Prostate gland (tissue), 2 donors: ENCODE measurements around the gene DYNC1H1. TPM values are rescaled to one million over a fixed set of nuclear protein-coding genes. Genes with fewer than 3 reads are reported as not detected.

ENCODE experiments used
- DNase-seq: peaks from one replicate; pipeline ENCODE4 v3.0.0-alpha.2; 2019; ENCODE audit warnings: low spot score
- H3K27ac ChIP-seq, 2 donors: fragments of 200-600 bp; sonication (generic); 2 replicates each; pipeline ENCODE4 v1.5.1; 2017 to 2019
- H3K27me3 ChIP-seq: fragments of 200-600 bp; sonication (generic); replicated peaks from 2 replicates; pipeline ENCODE4 v1.5.1; 2019; ENCODE audit not compliant: insufficient read depth
- H3K36me3 ChIP-seq, 2 donors: fragments of 200-600 bp; sonication (generic); 1 replicate in 1 of 2; 2 replicates in 1 of 2; pipeline versions ENCODE4 v1.5.1 to v1.8.1; 2017 to 2019
- H3K4me1 ChIP-seq: fragments of 200-600 bp; sonication (generic); replicated peaks from 2 replicates; pipeline ENCODE4 v1.5.1; 2019
- H3K4me3 ChIP-seq, 2 donors: fragments of 200-600 bp; sonication (generic); 2 replicates each; pipeline ENCODE4 v1.5.1; 2017 to 2019
- H3K9me3 ChIP-seq: fragments of 200-600 bp; sonication (generic); 2 replicates; pipeline ENCODE4 v1.5.1; 2017
- POLR2A ChIP-seq: fragments of 450-650 bp; IDR thresholded peaks from one replicate; pipeline ENCODE4 v1.6.1; 2016; ENCODE audit warnings: antibody characterized with exemption, mild to moderate bottlenecking
- POLR2AphosphoS5 ChIP-seq: sonication (generic); formaldehyde crosslinking; IDR thresholded peaks from one replicate; pipeline ENCODE4 v1.6.1; 2017; ENCODE audit warnings: antibody characterized with exemption
- WGBS: methylation state at CpG from one replicate; pipeline ENCODE4 v1.1.5; 2018; 5-methylcytosine and 5-hydroxymethylcytosine counted together
- intact Hi-C: fragments of 100-400 bp; cut with DNase I; formaldehyde crosslinking; loops from one replicate; pipeline ENCODE4 v1.14.2; 2022
- total RNA-seq, 2 donors: library from RNA; depleted of rRNA; stranded (reverse); fragments of >200 nt; gene quantifications; one replicate each; pipeline ENCODE4 v1.1.0, GENCODE V29; 2016
- TF ChIP-seq, protein P1 (sequence below), 4 experiments: fragments of 200-600 bp in 2 of 4; fragments of 450-650 bp in 2 of 4; sonication (generic) in 2 of 4; IDR thresholded peaks; 1 replicate in 3 of 4; 2 replicates in 1 of 4; pipeline ENCODE4 v1.5.1; 2016 to 2019; ENCODE audit warnings: antibody characterized with exemption in 4 of 4, mild to moderate bottlenecking in 2 of 4, moderate library complexity in 2 of 4

The DYNC1H1 gene
- total RNA-seq, 2 donors from 2014 or later = 366 to 616 TPM

DNA sequence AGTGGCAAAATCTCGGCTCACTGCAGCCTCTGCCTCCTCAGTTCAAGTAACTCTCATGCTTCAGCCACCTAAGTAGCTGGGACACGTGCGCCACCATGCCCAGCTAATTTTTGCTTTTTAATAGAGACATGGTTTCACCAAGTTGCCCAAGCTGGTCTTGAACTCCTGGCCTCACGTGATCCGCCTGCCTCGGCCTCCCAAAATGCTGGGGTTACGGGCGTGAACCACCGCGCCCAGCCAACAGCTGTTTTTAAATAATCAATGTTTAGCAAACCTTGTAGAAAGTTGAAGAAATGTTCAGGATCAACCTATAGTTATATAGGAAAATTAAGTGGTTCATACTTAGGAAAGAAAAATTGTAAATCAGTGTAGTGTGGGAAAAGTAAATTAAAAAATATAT, 128.4 kb downstream of the DYNC1H1 start:
- intact Hi-C loops = loop anchor here (10.0 kb wide), 1 partner anchor 388 kb away; no protein-coding TSS in a partner anchor
- WGBS = 91% methylated on average over 10 of the region's 10 CpGs
- Histone ChIP-seq H3K27me3 (no peaks in the 10 kb centered on the region), H3K27ac (no peak overlapping the region), H3K36me3 (no peaks in the 10 kb centered on the region), H3K4me1 (peaks cover 5% of the 10 kb centered on the region), H3K9me3 (no peaks in the 10 kb centered on the region), H3K4me3 (no peak overlapping the region)
- TF ChIP-seq, protein P1, sequence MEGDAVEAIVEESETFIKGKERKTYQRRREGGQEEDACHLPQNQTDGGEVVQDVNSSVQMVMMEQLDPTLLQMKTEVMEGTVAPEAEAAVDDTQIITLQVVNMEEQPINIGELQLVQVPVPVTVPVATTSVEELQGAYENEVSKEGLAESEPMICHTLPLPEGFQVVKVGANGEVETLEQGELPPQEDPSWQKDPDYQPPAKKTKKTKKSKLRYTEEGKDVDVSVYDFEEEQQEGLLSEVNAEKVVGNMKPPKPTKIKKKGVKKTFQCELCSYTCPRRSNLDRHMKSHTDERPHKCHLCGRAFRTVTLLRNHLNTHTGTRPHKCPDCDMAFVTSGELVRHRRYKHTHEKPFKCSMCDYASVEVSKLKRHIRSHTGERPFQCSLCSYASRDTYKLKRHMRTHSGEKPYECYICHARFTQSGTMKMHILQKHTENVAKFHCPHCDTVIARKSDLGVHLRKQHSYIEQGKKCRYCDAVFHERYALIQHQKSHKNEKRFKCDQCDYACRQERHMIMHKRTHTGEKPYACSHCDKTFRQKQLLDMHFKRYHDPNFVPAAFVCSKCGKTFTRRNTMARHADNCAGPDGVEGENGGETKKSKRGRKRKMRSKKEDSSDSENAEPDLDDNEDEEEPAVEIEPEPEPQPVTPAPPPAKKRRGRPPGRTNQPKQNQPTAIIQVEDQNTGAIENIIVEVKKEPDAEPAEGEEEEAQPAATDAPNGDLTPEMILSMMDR (IDR thresholded peaks at IDR 0.05) = no peak
- TF ChIP-seq POLR2A (no peak), POLR2AphosphoS5 (no peak)
- DNase-seq = no peak

DNA sequence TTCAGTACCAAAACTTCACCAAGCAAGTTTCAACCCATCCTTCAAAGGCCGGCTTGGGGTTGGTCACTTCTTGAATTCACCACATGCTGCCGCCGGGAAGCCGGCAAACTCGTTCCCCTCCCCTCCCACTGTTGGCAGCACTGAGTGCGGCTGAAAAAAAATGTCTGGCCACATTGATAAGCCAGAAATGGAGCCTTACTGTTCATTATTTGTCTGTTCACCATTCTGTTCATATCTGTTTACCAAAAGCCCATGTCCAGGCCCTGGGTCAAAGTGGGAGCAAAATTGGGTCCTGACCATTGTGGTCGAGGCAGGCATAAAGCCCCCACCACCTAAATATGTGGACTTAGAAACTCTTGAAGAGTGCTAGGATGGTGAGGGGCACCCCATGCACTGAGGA, 129.7 kb downstream of the DYNC1H1 start:
- Histone ChIP-seq H3K27ac (no peak overlapping the region), H3K27me3 (no peaks in the 10 kb centered on the region), H3K36me3 (no peaks in the 10 kb centered on the region), H3K9me3 (no peaks in the 10 kb centered on the region), H3K4me1 (peaks cover 5% of the 10 kb centered on the region), H3K4me3 (no peak overlapping the region)
- TF ChIP-seq POLR2A = no peak
- TF ChIP-seq, protein P1 (IDR thresholded peaks at IDR 0.05) = no peak
- no peak for TF ChIP-seq POLR2AphosphoS5
- intact Hi-C loops = loop anchor here (10.0 kb wide), 1 partner anchor 389 kb away; no protein-coding TSS in a partner anchor
- peak; percentile 13 for DNase-seq
- WGBS = 22% methylated on average over 7 of the region's 7 CpGs

DNA sequence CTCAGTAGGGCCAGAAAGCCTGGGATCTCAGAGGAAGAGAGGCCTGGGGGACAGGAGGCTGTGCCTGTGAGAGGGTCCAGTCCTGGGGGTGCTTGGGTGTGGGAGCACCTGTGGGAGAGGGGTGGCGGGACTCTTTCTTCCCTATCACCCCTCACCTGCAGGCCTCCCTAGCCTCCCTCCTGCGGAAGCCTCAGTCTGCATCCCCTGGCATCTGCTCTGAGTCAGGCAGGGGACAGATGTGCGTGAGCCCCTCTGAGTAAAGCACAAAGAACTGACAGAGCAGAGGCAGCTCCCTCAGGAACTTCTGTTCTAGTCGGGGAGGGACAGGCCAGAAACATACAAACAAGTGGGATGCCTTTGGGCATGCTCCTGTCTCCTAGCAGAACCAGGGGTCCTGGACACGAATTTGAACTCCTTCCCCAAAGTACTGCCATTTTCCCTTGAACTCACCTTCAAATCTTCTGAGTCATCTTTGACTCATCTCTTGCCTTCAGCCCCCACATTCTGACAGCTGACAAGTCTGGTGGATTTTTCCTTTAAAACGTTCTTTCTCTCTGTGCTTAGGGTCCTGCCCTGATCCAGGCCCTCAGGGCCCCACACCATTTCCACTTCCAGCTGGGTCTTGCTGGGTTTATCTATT, 131.0 kb downstream of the DYNC1H1 start:
- 82% methylated on average over 6 of the region's 6 CpGs for WGBS
- DNase-seq = no peak
- intact Hi-C loops = loop anchor here (10.0 kb wide), 1 partner anchor 391 kb away; no protein-coding TSS in a partner anchor

DNA sequence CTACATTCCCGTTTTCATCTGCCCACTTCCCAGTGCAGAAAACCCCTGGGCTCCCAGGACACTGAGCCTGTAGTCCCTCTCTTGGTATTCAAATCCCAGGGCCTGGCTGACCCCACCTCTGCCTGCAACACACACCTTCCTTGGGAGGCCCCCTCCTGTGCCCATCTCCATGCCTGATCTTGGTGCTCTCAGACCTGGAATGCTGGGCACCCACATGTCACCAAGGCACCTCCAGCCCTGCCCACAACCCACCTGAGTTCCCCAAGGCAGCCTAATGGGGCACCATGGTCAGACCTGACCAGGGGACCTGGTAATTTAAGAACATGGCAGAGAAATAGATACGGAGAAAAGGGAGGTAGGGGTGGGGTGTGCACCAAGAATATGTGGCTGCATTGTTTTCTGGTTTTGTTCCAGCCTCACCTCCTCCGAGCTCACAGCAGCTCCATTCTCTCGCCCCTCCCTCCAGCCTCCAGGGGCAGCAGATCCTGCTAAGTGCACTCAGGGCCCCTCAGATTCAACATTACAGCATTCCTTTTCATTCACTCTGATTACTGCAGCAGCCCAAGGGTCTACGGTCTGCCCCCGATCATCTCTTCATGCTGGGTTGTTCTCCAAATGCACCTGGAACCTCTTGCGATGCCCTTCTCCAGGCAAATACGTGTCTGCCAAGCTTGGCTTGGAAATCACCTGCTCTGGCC, 131.6 kb downstream of the DYNC1H1 start:
- Histone ChIP-seq H3K36me3 (no peaks in the 10 kb centered on the region), H3K9me3 (no peaks in the 10 kb centered on the region), H3K4me1 (peaks cover 5% of the 10 kb centered on the region), H3K4me3 (no peak overlapping the region), H3K27ac (no peak overlapping the region), H3K27me3 (no peaks in the 10 kb centered on the region)
- intact Hi-C loops = loop anchor here (10.0 kb wide), 1 partner anchor 391 kb away; no protein-coding TSS in a partner anchor
- DNase-seq = no peak
- TF ChIP-seq POLR2A = no peak
- TF ChIP-seq, protein P1 (IDR thresholded peaks at IDR 0.05) = no peak
- TF ChIP-seq POLR2AphosphoS5 = no peak
- WGBS = 28% methylated on average over 8 of the region's 8 CpGs

More for the DNA sequence above, 131.0 kb downstream of the DYNC1H1 start:
- Histone ChIP-seq H3K4me1 (peaks cover 5% of the 10 kb centered on the region), H3K36me3 (no peaks in the 10 kb centered on the region), H3K9me3 (no peaks in the 10 kb centered on the region), H3K4me3 (no peak overlapping the region), H3K27ac (no peak overlapping the region), H3K27me3 (no peaks in the 10 kb centered on the region)
- no peak for TF ChIP-seq POLR2A
- TF ChIP-seq, protein P1 (IDR thresholded peaks at IDR 0.05) = no peak
- TF ChIP-seq POLR2AphosphoS5 = no peak
